Kidney epithelial cell (primary cell): ENCODE results near the gene KCTD1. TPM values are rescaled to one million over a fixed set of nuclear protein-coding genes. Genes with fewer than 3 reads are reported as not detected.

ENCODE experiments used
- DNase-seq: peaks from one replicate; pipeline ENCODE4 v3.0.0-alpha.2; 2010; ENCODE audit warnings: low read depth
- H3K27me3 ChIP-seq: 2 replicates; pipeline ENCODE4 v1.6.0; 2011; ENCODE audit warnings: low read length; ENCODE audit not compliant: control insufficient read depth, insufficient read depth
- H3K36me3 ChIP-seq: 2 replicates; pipeline ENCODE4 v1.5.1; 2011; ENCODE audit warnings: low read length; ENCODE audit not compliant: control insufficient read depth, insufficient read depth
- H3K4me3 ChIP-seq: 2 replicates; pipeline ENCODE4 v1.5.1; 2011; ENCODE audit warnings: low read depth, mild to moderate bottlenecking, control low read depth, low read length
- CTCF ChIP-seq: IDR thresholded peaks from 2 replicates; pipeline ENCODE4 v1.5.1; 2011; ENCODE audit warnings: mild to moderate bottlenecking, moderate library complexity, low read length, control low read depth, inconsistent platforms; ENCODE audit not compliant: insufficient read depth, poor library complexity, severe bottlenecking
- total RNA-seq: library from RNA; depleted of rRNA; stranded (reverse); fragments of >200 nt; gene quantifications from 2 replicates; pipeline ENCODE4 v1.2.3, GENCODE V29; 2015

KCTD1 gene
- total RNA-seq, 1 donor from 2014 or later = 30.5 TPM

DNA sequence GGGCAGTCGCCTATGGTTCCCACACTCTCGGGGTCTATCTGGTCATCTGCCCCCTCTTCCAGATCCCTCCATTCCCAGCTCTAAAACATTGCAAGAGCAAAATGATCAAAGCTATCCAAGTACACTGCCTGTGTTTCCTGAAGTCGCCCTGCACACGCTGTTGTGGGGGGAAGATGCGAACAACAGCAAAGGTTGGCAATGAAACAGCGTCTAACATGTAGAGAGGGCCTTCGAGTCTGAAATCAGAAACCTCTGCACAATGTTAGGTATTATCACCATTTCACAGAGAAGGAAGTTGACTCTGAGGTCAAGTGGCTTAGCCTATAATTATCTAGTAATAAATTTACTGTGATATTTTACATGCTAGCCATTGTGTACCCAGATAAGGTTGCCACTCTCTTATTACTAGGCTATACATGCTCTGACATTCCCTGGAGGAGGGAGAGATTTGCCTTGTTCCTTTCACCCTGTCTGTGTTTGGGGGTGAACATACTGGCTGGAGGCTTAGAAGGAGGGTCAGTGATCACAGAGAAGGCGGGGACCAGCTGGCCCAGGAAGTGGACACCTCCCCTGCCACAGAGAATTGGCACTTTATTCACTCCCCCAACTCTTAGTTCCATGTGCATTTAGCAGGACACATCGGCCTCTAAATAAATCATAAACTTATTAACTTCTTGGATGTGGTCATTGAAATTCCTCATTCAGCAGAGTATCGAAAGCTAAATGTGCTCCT lies 36.8 kb downstream of the KCTD1 start:
- Histone ChIP-seq H3K4me3 (no peak overlapping the region), H3K36me3 (no peaks in the 10 kb centered on the region), H3K27me3 (no peaks in the 10 kb centered on the region)
- TF ChIP-seq CTCF = no peak
- DNase-seq = no peak

DNA sequence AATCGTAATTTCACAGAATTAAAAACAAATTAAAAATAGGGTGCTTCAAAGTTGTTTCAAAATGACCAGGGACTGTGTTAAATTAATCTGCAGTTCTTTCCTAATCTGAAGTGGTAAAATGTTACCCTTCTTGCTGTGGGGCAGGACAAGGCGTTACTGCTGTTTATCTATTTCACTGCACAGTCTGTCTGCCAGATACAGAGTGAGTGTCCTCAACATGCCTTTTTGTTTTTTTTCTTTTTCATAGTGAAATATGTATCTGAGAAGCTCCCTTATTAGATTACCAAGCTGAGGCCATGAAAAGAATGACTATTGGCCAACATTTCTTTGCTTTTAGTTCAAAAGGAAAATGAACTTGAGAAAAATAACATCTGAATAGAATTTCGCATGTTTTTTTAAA lies 38.0 kb downstream of the KCTD1 start:
- no peak overlapping the region for H3K4me3 ChIP-seq
- no peaks in the 10 kb centered on the region for H3K27me3 ChIP-seq
- no peak for TF ChIP-seq CTCF
- no peaks in the 10 kb centered on the region for H3K36me3 ChIP-seq
- DNase-seq = no peak

- TF ChIP-seq CTCF = no peak
Observed at GRCh38 chr18:26506012-26506411, 42.3 kb downstream of the KCTD1 start.

GRCh38 chr18:26504831-26505230 lies 43.5 kb downstream of the KCTD1 start:
- H3K27me3 ChIP-seq = no peaks in the 10 kb centered on the region
- H3K4me3 ChIP-seq = no peak overlapping the region
- H3K36me3 ChIP-seq = no peaks in the 10 kb centered on the region
- DNase-seq = no peak
- TF ChIP-seq CTCF = no peak

More at GRCh38 chr18:26506012-26506411, 42.3 kb downstream of the KCTD1 start:
- Histone ChIP-seq H3K4me3 (no peak overlapping the region), H3K36me3 (no peaks in the 10 kb centered on the region), H3K27me3 (no peaks in the 10 kb centered on the region)
- no peak for DNase-seq

DNA sequence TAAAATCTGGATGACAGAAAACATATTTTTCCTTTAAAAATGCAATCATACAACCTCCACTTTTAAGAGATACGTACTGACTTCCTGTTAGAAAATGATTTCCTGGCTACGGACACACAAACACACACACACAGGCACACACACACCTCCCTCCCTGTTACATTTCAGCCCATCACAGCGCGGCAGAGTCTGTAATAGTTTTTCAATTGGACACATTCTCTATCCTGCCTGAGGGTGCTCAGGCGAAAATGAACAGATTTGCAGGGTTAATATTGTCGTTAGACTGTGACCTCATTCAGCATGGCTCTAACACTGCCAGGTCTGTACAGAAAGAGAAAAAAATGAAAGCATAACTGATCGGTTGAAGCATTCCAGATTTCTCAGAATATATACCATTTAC lies 45.0 kb downstream of the KCTD1 start:
- no peak for TF ChIP-seq CTCF
- H3K4me3 ChIP-seq = no peak overlapping the region
- no peaks in the 10 kb centered on the region for H3K27me3 ChIP-seq
- DNase-seq = no peak
- H3K36me3 ChIP-seq = no peaks in the 10 kb centered on the region

DNA sequence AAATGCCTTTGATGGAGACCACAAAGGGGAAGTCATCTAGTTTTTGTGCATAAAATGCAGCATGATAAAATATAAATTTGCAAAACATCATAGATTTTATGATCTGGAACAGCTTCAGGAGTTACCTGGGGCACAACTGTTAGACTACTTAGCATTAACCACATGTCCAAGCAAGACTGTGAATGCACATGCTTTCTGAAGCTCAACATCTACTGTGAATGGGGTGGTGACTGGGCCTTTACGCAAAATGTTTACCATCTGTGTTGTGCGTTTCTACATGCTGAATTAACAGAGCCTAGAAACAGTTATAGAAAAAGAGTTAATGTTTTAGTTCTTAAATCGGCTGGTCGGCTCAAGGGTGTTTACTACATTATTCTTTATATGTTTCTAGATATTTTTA lies 45.5 kb downstream of the KCTD1 start:
- no peaks in the 10 kb centered on the region for H3K36me3 ChIP-seq
- H3K27me3 ChIP-seq = no peaks in the 10 kb centered on the region
- no peak overlapping the region for H3K4me3 ChIP-seq
- DNase-seq = no peak
- no peak for TF ChIP-seq CTCF
